HG02840 (cell line): ENCODE results near the gene PWWP2A.
"Not testable (repeated sequence)": the region's sequence is repeated elsewhere in the genome, so short reads cannot be mapped to it uniquely, and the experiment has no call there.

Source experiments
- ATAC-seq: cut with Tn5 transposase; IDR thresholded peaks from one replicate; pipeline ENCODE4 v1.9.1; 2021; ENCODE audit warnings: mild to moderate bottlenecking, moderate library complexity, moderate number of reproducible peaks; ENCODE audit not compliant: unreplicated experiment, low FRiP score

Gene PWWP2A

GRCh38 chr5:160119142-160119904, at the start of gene PWWP2A:
Gene PWWP2A, minus strand, starts transcription at chr5:160119450. Its CDS starts 62 bp downstream, at chr5:160119388.
- peak; percentile 90 for ATAC-seq

- ATAC-seq = no peak
These were observed 48.4 kb upstream of the PWWP2A start for GRCh38 chr5:160167624-160168165.

- no peak for ATAC-seq
These were observed 47.8 kb upstream of the PWWP2A start for GRCh38 chr5:160166973-160167623.

- ATAC-seq = no peak
These were observed 47.1 kb upstream of the PWWP2A start for GRCh38 chr5:160166069-160166972.

GRCh38 chr5:160165137-160166068, 46.2 kb upstream of the PWWP2A start:
- no peak for ATAC-seq

GRCh38 chr5:160162910-160163309, 43.7 kb upstream of the PWWP2A start:
- ATAC-seq = no peak

GRCh38 chr5:160161626-160162025, 42.4 kb upstream of the PWWP2A start:
- ATAC-seq = no peak

GRCh38 chr5:160160875-160161274, 41.6 kb upstream of the PWWP2A start:
- ATAC-seq = not testable (repeated sequence)

- no peak for ATAC-seq
These were observed 40.9 kb upstream of the PWWP2A start for GRCh38 chr5:160159991-160160792.

- no peak for ATAC-seq
These were observed 38.8 kb upstream of the PWWP2A start for GRCh38 chr5:160158087-160158486.

- no peak for ATAC-seq
These were observed 35.9 kb upstream of the PWWP2A start for GRCh38 chr5:160155017-160155750.

GRCh38 chr5:160152901-160153300, 33.7 kb upstream of the PWWP2A start:
- ATAC-seq = no peak

- no peak for ATAC-seq
These were observed 33.0 kb upstream of the PWWP2A start for GRCh38 chr5:160152287-160152686.

GRCh38 chr5:160151017-160151416, 31.8 kb upstream of the PWWP2A start:
- ATAC-seq = no peak

- no peak for ATAC-seq
These were observed 31.1 kb upstream of the PWWP2A start for GRCh38 chr5:160150381-160150780.

- not testable (repeated sequence) for ATAC-seq
These were observed 25.2 kb upstream of the PWWP2A start for GRCh38 chr5:160144436-160144835.

GRCh38 chr5:160134332-160134731, 15.1 kb upstream of the PWWP2A start:
- ATAC-seq = no peak

GRCh38 chr5:160133918-160134304, 14.7 kb upstream of the PWWP2A start:
- ATAC-seq = no peak
